Nephron (organoid): ENCODE measurements around the gene ZMIZ1.

Source experiments
- H3K27ac Mint-ChIP-seq, 3 experiments: 2 replicates each; pipeline ENCODE4 v1.8.0; 2020; ENCODE audit warnings: mixed read lengths in 3 of 3, mild to moderate bottlenecking in 2 of 3, moderate library complexity in 1 of 3
- H3K27me3 Mint-ChIP-seq: 2 replicates; pipeline ENCODE4 v1.8.0; 2021; ENCODE audit warnings: low read depth, mild to moderate bottlenecking, moderate library complexity, mixed read lengths
- H3K36me3 Mint-ChIP-seq: 2 replicates; pipeline ENCODE4 v1.8.0; 2020; ENCODE audit warnings: low read depth, mixed read lengths
- H3K4me1 Mint-ChIP-seq: 2 replicates; pipeline ENCODE4 v1.8.0; 2020; ENCODE audit warnings: mixed read lengths
- H3K4me3 Mint-ChIP-seq, 3 experiments: 2 replicates each; pipeline ENCODE4 v1.8.0; 2020; ENCODE audit warnings: mild to moderate bottlenecking in 3 of 3, mixed read lengths in 3 of 3, moderate library complexity in 2 of 3
- H3K9me3 Mint-ChIP-seq: 2 replicates; pipeline ENCODE4 v1.8.0; 2020; ENCODE audit warnings: mixed read lengths
- TF ChIP-seq, protein P1 (sequence below), 3 experiments: fragments of 200-600 bp; sonication (generic); IDR thresholded peaks; one replicate each; pipeline ENCODE4 v1.5.0; 2021; ENCODE audit warnings: antibody characterized with exemption in 3 of 3; ENCODE audit not compliant: unreplicated experiment in 3 of 3

ZMIZ1 gene

DNA sequence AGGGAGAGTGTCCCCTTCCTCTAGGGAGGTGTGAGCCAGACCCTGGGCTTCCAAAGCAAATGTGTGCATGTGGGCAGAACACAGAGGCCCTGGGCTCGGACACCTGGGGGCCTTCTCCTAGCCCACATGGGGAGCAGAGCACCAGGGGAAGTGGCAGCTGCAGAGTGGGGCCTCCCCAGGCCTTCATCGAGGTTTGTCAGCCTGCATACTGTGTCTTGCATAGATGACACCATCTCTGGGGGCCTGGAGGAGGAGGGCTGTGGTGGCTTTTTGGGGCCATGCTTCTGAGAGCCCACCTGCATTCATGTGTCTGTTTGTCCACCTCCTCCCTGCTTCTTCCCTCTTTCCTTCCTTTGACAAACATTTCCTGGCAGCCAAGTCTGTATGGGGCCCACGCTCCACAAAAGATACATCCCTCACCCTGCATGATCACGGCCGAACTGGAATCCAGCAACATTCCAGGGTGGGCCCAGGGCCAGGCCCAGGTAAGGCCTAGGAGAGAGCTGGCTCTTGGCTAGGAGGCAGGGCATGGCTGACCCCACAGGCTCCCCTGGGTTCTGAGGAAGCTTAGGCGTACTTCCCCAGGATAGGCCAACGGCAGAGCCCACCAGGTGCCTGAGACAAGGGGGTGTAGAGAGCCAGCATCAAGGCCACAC lies 79.2 kb downstream of the ZMIZ1 start:
- H3K27me3 Mint-ChIP-seq: no peaks in the 10 kb centered on the region
- peak overlapping the region; percentile 79 to 87 (median 85) for H3K27ac Mint-ChIP-seq
- H3K9me3 Mint-ChIP-seq: no peaks in the 10 kb centered on the region

DNA sequence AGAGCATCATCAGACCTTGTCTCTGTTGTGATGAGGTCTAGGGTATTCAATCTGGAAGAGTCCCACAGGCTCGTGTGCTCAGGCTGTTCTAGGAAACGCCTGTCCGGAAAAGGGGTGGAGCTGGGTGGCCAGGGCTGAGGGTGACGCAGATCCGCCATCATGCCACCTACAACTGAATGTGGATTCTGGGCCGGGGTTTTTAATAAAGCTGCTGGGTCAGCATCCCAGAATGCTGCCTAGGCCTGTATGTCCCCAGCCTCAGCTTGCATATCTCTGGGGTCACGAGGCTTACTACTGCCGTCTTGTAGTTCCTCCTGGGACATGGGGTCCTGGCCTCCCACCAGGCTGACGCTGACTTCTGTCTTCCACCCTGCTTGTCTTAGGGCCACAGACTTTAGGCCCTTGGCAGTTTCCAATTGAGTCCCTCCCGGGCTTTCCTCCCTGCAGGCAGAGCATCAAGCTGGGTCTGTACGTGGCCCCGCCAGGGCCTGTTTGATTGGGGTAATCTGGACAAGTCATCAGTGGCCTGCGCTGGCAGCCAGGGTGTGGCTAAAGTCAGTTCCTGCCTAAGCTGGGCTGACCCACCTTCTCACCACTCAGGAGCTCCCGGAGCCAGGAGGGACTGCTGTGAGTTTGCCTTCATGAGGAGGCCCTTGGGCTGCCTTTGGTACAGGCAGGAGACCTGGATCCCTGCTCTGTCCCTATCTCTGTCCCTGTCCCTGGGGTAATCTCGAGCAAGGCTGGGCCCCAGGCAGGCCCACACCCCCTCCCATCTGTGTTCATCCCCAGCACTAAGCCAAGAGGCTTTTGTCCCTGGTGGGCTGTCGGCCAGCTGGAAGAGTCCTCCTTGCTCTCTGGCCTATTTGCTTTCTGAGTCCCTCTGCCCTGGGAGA lies 79.9 kb downstream of the ZMIZ1 start:
- H3K36me3 Mint-ChIP-seq: peaks cover 12% of the 10 kb centered on the region
- peaks cover 64% of the 10 kb centered on the region for H3K4me1 Mint-ChIP-seq
- no peak overlapping the region for H3K4me3 Mint-ChIP-seq
- H3K27ac Mint-ChIP-seq: peak overlapping the region; percentile 32 to 79 (median 70)
- TF ChIP-seq, protein P1, sequence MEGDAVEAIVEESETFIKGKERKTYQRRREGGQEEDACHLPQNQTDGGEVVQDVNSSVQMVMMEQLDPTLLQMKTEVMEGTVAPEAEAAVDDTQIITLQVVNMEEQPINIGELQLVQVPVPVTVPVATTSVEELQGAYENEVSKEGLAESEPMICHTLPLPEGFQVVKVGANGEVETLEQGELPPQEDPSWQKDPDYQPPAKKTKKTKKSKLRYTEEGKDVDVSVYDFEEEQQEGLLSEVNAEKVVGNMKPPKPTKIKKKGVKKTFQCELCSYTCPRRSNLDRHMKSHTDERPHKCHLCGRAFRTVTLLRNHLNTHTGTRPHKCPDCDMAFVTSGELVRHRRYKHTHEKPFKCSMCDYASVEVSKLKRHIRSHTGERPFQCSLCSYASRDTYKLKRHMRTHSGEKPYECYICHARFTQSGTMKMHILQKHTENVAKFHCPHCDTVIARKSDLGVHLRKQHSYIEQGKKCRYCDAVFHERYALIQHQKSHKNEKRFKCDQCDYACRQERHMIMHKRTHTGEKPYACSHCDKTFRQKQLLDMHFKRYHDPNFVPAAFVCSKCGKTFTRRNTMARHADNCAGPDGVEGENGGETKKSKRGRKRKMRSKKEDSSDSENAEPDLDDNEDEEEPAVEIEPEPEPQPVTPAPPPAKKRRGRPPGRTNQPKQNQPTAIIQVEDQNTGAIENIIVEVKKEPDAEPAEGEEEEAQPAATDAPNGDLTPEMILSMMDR (IDR thresholded peaks at IDR 0.05; ENCODE audit: unreplicated experiment in 3 of 3): no peak
- no peaks in the 10 kb centered on the region for H3K9me3 Mint-ChIP-seq
- no peaks in the 10 kb centered on the region for H3K27me3 Mint-ChIP-seq

More for the DNA sequence above, 79.2 kb downstream of the ZMIZ1 start:
- peaks cover 70% of the 10 kb centered on the region for H3K4me1 Mint-ChIP-seq
- TF ChIP-seq, protein P1 (IDR thresholded peaks at IDR 0.05; ENCODE audit: unreplicated experiment in 3 of 3): no peak
- H3K4me3 Mint-ChIP-seq: no peak overlapping the region
- peaks cover 12% of the 10 kb centered on the region for H3K36me3 Mint-ChIP-seq

DNA sequence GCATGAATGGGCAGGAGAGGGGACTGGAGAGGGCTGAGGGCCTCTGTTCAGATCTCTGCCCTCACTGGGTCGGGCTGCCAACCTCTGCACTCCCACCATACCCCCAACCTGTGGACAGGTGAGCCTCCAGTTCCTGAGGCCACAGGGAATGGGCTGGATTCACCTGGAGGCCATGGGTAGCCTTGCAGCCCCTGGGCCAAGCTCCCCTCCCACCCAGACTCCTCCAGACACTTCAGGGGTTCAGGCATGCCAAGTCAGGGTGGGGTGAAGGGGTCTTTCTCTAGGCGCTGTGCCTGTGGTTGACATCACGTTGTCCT lies 80.5 kb downstream of the ZMIZ1 start:
- Mint-ChIP-seq H3K27me3 (no peaks in the 10 kb centered on the region), H3K36me3 (peaks cover 12% of the 10 kb centered on the region), H3K4me1 (peaks cover 64% of the 10 kb centered on the region), H3K9me3 (no peaks in the 10 kb centered on the region), H3K27ac (peak overlapping the region; percentile 32 to 79 (median 70)), H3K4me3 (no peak overlapping the region)
- TF ChIP-seq, protein P1 (IDR thresholded peaks at IDR 0.05; ENCODE audit: unreplicated experiment in 3 of 3): no peak

DNA sequence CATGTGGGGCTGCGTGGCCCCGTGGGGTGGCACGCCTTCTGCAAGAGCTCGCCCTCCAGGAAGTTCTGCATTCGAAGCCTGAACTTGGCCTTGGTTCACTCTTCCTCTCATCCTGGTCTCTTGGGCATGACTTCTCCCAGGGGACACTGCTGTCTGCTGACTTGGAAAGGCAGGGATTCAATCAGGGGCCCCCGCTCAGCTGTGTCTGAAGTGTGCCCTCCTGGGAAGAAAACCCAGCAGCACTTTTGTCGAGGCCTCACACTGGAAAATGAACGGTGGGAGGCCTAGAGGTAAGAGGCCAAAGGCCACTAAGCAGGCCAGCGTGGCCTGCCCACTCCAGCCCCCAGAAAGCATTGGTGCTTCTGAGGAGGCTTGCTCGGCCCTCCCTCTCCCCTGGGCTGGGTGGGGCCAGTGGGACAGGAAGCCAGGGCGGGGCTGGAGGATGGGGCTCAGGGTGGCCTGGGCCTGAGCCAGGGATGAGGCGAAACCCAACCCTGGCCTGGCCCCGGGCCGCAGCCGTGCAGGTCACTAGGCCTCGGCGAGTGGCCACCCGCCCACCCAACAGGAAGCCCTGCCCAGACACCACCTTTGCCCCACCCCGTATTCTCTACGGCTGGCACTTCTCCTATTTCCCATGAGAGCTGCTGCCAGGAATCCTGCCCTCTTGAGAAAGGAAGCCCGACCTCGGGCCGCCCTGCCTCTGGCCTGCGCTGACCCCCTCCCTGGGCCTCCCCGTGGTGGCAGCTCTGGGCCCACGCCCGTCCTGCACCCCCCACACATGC lies 81.1 kb downstream of the ZMIZ1 start:
- Mint-ChIP-seq H3K36me3 (peaks cover 7% of the 10 kb centered on the region), H3K27me3 (no peaks in the 10 kb centered on the region), H3K4me1 (peaks cover 59% of the 10 kb centered on the region), H3K4me3 (no peak overlapping the region), H3K9me3 (no peaks in the 10 kb centered on the region), H3K27ac (peak overlapping the region; percentile 77 to 86 (median 79))
- TF ChIP-seq, protein P1 (IDR thresholded peaks at IDR 0.05; ENCODE audit: unreplicated experiment in 3 of 3): no peak

DNA sequence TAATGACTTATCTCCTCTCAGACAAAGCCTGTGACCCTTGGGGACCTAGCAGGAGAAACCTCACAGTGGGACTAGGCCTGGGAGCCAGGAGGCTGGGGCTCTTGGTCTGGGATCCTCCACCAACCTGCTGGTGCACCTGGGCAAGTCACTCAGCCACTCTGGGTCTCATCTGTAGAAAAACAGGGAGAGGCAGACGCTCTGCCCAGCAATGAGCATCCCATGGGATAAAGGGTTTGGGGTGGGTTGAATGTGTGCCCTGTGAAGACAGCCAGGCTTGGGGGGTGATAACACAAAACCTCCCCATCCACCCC lies 81.6 kb downstream of the ZMIZ1 start:
- Mint-ChIP-seq H3K27me3 (no peaks in the 10 kb centered on the region), H3K4me3 (no peak overlapping the region), H3K27ac (peak overlapping the region; percentile 61 to 77 (median 63)), H3K36me3 (peaks cover 3% of the 10 kb centered on the region), H3K9me3 (no peaks in the 10 kb centered on the region), H3K4me1 (peaks cover 54% of the 10 kb centered on the region)
- TF ChIP-seq, protein P1 (IDR thresholded peaks at IDR 0.05; ENCODE audit: unreplicated experiment in 3 of 3): no peak
